Body of pancreas (tissue), 4 donors: ENCODE results near the gene CA4.

Source experiments
- POLR2A ChIP-seq, 3 donors: fragments of 450-650 bp; IDR thresholded peaks; one replicate each; pipeline ENCODE4 v1.6.1; 2016; ENCODE audit warnings: antibody characterized with exemption in 3 of 3, mild to moderate bottlenecking in 2 of 3
- TF ChIP-seq, protein P1 (sequence below), 7 experiments: fragments of 450-650 bp in 4 of 7; fragments of 200-600 bp in 3 of 7; sonication (generic) in 3 of 7; IDR thresholded peaks; one replicate each; pipeline ENCODE4 v1.5.1; 2016 to 2019; ENCODE audit warnings: antibody characterized with exemption in 7 of 7

DNA sequence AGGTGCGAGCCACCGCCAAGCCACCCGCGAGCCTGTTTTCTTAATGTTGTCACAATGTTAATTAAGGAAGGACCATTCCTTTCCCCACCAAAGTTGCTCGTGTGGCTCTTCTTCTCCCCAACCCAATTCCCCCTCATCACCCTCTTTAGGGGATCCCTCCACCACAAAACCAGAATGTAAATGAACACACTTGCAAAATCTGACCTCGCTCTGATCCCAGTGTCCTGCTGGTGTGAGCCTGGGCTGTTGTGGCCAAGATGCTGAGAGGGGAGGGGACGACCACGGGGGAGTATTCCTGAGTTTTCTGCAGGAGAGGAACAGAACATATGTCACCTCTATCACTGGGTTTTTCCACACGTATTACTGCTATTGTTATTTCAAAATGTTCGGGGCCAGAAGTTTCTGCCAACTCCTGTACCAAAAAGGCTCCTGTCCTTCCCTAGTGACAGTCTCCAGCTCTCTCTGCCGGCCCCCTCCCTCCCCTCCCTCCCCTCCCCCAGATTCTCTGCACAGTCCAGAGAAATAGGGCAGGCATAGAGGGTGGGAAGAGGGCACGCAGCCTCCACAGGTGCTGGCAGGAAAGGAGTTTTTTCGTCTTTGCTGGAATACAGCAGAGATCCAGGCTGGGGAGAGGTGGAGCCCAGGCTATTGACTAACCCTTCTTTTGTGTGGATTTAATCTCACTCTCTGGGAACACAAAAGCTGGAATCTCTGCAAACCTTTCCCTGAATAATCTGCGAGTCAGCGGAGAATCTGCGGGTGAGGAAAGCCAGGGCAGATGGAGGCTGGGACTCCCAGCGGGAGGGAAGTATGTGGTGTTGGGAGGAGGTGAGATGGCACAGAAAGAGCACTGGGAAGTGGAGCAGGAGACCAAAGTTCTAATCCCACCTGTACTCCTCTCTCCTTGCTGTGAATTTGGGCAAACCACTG, 4.5 kb upstream of the CA4 start:
- TF ChIP-seq, protein P1, sequence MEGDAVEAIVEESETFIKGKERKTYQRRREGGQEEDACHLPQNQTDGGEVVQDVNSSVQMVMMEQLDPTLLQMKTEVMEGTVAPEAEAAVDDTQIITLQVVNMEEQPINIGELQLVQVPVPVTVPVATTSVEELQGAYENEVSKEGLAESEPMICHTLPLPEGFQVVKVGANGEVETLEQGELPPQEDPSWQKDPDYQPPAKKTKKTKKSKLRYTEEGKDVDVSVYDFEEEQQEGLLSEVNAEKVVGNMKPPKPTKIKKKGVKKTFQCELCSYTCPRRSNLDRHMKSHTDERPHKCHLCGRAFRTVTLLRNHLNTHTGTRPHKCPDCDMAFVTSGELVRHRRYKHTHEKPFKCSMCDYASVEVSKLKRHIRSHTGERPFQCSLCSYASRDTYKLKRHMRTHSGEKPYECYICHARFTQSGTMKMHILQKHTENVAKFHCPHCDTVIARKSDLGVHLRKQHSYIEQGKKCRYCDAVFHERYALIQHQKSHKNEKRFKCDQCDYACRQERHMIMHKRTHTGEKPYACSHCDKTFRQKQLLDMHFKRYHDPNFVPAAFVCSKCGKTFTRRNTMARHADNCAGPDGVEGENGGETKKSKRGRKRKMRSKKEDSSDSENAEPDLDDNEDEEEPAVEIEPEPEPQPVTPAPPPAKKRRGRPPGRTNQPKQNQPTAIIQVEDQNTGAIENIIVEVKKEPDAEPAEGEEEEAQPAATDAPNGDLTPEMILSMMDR (IDR thresholded peaks at IDR 0.05), result no peak
- TF ChIP-seq POLR2A (IDR thresholded peaks at IDR 0.05), result no peak
